ENCODE measurements around the gene DHRS3. TPM values are rescaled to one million over a fixed set of nuclear protein-coding genes. Genes with fewer than 3 reads are reported as not detected.

Gene DHRS3
- total RNA-seq, 1 experiment from 2014 or later, result 54.5 TPM

DNA sequence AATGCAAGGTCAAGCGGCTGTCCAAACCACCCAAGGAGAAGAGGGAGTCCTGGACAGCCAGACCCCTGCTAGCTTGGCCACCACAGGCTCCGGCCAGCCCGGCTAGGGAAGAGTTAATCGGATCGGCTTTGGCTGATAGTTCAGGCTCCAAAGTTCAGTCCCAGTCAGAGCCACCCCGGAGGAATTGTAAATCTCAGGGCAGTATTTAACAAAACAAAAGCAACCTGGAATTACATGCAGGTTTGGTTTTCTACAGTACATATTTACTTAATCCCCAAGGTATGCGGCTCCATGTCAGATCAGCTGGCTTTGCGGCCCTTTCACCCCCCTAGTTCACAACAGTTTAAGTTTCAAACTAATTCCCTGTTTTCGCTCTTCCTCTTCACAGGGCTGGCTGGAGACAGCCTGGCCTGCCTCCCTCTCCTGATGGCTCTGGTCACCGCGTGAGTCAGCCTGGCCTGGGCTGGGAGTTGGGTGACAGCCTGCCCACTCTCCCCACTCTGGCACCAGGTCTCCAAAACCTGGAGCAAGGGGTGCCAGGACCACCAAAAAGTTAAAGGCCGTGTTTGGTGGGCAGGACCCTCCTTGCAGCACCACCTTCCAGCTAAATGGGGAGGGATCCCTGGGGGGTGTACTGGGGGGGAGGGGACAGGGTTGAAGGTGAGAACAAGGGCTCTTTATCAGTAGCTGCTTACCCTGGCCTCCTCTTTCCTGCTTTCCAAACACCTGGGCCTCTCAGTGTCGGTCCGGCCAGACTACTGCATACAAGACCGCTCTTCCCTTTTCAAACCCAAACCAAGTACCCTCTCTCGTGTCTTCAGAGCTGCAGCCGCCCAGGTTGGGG, 1.9 kb downstream of the DHRS3 start:
- no peak overlapping the region for H2BK5ac ChIP-seq (ENCODE audit: insufficient read length, low read length)
- H3K9ac ChIP-seq (ENCODE audit: extremely low read depth, insufficient read length, low read length), result peak overlapping the region; percentile 35
- H2AK5ac ChIP-seq (ENCODE audit: insufficient read length, low read length), result no peak overlapping the region
- no peaks in the 10 kb centered on the region for H3K9me3 Mint-ChIP-seq
- no peaks in the 10 kb centered on the region for H3K79me2 ChIP-seq (ENCODE audit: insufficient read depth, low read length)
- H2BK12ac ChIP-seq (ENCODE audit: insufficient read length, low read depth, low read length), result no peak overlapping the region
- no peak overlapping the region for H4K8ac ChIP-seq (replicated peaks; ENCODE audit: insufficient read length, low read depth, low read length)
- H3K4ac ChIP-seq (ENCODE audit: low read depth, low read length), result no peak overlapping the region
- H3K56ac ChIP-seq (ENCODE audit: insufficient read length, low read depth, low read length), result no peak overlapping the region
- H4K91ac ChIP-seq (ENCODE audit: insufficient read length, low read depth, low read length), result no peak overlapping the region
- peak overlapping the region; percentile 96 to 98 for H3K4me3 Mint-ChIP-seq
- no peak overlapping the region for H4K5ac ChIP-seq (ENCODE audit: insufficient read length, low read depth, low read length)
- H3K4me2 ChIP-seq (ENCODE audit: insufficient read depth, insufficient read length, low read length), result peak overlapping the region; percentile 75
- no peaks in the 10 kb centered on the region for H3K9me3 ChIP-seq (ENCODE audit: control insufficient read depth, low read depth, low read length)
- H2BK120ac ChIP-seq (ENCODE audit: low read depth, low read length, poor library complexity, severe bottlenecking), result no peak overlapping the region
- H3K23ac ChIP-seq (ENCODE audit: insufficient read length, low read depth, low read length), result no peak overlapping the region
- H2BK15ac ChIP-seq (ENCODE audit: low read depth, low read length), result no peak overlapping the region
- peaks cover 61 to 63% of the 10 kb centered on the region in 2 experiments for H3K4me1 Mint-ChIP-seq
- no peak overlapping the region for H2BK20ac ChIP-seq (ENCODE audit: low read depth, low read length, poor library complexity, severe bottlenecking)
- no peaks in the 10 kb centered on the region for H3K27me3 Mint-ChIP-seq (ENCODE audit: low read depth)
- no peaks in the 10 kb centered on the region for H3K79me1 ChIP-seq (ENCODE audit: insufficient read depth, low read depth, low read length, poor library complexity, severe bottlenecking)
- TF ChIP-seq, protein P1, sequence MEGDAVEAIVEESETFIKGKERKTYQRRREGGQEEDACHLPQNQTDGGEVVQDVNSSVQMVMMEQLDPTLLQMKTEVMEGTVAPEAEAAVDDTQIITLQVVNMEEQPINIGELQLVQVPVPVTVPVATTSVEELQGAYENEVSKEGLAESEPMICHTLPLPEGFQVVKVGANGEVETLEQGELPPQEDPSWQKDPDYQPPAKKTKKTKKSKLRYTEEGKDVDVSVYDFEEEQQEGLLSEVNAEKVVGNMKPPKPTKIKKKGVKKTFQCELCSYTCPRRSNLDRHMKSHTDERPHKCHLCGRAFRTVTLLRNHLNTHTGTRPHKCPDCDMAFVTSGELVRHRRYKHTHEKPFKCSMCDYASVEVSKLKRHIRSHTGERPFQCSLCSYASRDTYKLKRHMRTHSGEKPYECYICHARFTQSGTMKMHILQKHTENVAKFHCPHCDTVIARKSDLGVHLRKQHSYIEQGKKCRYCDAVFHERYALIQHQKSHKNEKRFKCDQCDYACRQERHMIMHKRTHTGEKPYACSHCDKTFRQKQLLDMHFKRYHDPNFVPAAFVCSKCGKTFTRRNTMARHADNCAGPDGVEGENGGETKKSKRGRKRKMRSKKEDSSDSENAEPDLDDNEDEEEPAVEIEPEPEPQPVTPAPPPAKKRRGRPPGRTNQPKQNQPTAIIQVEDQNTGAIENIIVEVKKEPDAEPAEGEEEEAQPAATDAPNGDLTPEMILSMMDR (conservative IDR thresholded peaks at IDR 0.05), result no peak
- H3K36me3 Mint-ChIP-seq (ENCODE audit: insufficient read depth in 1 of 3, low read depth in 3 of 3), result peaks cover 4 to 37% (median 29%) of the 10 kb centered on the region in 3 experiments; a peak in 6 of 7 replicates
- H3K4me1 ChIP-seq (ENCODE audit: insufficient read depth, low read length), result peaks cover 2% of the 10 kb centered on the region; the same call in 1 of the 2 replicates
- no CpG with 5 or more reads among the region's 17 CpGs for WGBS (ENCODE audit: extremely low coverage, insufficient read length, low lambda C conversion rate)
- H3K27me3 ChIP-seq (ENCODE audit: insufficient read depth, low read length), result no peaks in the 10 kb centered on the region
- peak overlapping the region; percentile 1 for H3K18ac ChIP-seq (ENCODE audit: insufficient read length, low read depth, low read length)
- peak overlapping the region; percentile 91 to 99 (median 98) for H3K27ac Mint-ChIP-seq
- H2AFZ ChIP-seq (ENCODE audit: low read length), result no peak overlapping the region
- no peak overlapping the region for H3T11ph ChIP-seq (ENCODE audit: low read length)
- H4K20me1 ChIP-seq (ENCODE audit: control insufficient read depth, insufficient read depth, insufficient read length), result no peaks in the 10 kb centered on the region
- peaks cover 25% of the 10 kb centered on the region for H3K23me2 ChIP-seq (ENCODE audit: insufficient read length, low read depth, low read length, poor library complexity, severe bottlenecking)
- peak; percentile 77 for DNase-seq
- 0 out of 2 replicates have a peak overlapping the region, but pooled peaks have one; percentile 32 for H3K14ac ChIP-seq (ENCODE audit: insufficient read depth, low read length)
- peak overlapping the region; percentile 63 for H3K27ac ChIP-seq (ENCODE audit: insufficient read length, low read depth, low read length)

Data from H9 (cell line).